ENCODE data around the gene CCL17.
"Not testable (repeated sequence)": the region's sequence is repeated elsewhere in the genome, so short reads cannot be mapped to it uniquely, and the experiment has no call there.

CCL17 gene

GRCh38 chr16:57403965-57404817 lies at the start of gene CCL17:
CCL17 (plus strand) TSS chr16:57404767; CDS start chr16:57413933, 9,166 bp downstream.
- no peak for DNase-seq (ENCODE audit: low read depth)

GRCh38 chr16:57355898-57356414 lies 48.6 kb upstream of the CCL17 start:
- DNase-seq (ENCODE audit: low read depth), result no peak

- no peak for DNase-seq (ENCODE audit: low read depth)
Measured at GRCh38 chr16:57356547-57356946, 48.0 kb upstream of the CCL17 start.

- DNase-seq (ENCODE audit: low read depth), result no peak
Measured at GRCh38 chr16:57357330-57358085, 47.1 kb upstream of the CCL17 start.

- DNase-seq (ENCODE audit: low read depth), result no peak
Measured at GRCh38 chr16:57358086-57358420, 46.5 kb upstream of the CCL17 start.

- no peak for DNase-seq (ENCODE audit: low read depth)
Measured at GRCh38 chr16:57358527-57359095, 46.0 kb upstream of the CCL17 start, which contains the start of gene CCL22. CCL22 (plus strand) TSS chr16:57358783; CDS start chr16:57358817, 34 bp downstream.

- DNase-seq (ENCODE audit: low read depth), result no peak
Measured at GRCh38 chr16:57360321-57360935, 44.1 kb upstream of the CCL17 start.

GRCh38 chr16:57361404-57361803 lies 43.2 kb upstream of the CCL17 start:
- DNase-seq (ENCODE audit: low read depth), result no peak

GRCh38 chr16:57364143-57364542 lies 40.4 kb upstream of the CCL17 start:
- DNase-seq (ENCODE audit: low read depth), result no peak

- DNase-seq (ENCODE audit: low read depth), result no peak
Measured at GRCh38 chr16:57366544-57367040, 38.0 kb upstream of the CCL17 start.

- no peak for DNase-seq (ENCODE audit: low read depth)
Measured at GRCh38 chr16:57367116-57367752, 37.3 kb upstream of the CCL17 start.

GRCh38 chr16:57371494-57372371 lies 32.8 kb upstream of the CCL17 start:
- DNase-seq (ENCODE audit: low read depth), result no peak

GRCh38 chr16:57372372-57373116 lies 32.0 kb upstream of the CCL17 start, which contains the start of gene CX3CL1:
CX3CL1 (plus strand) TSS chr16:57372490; CDS start chr16:57372569, 79 bp downstream.
- no peak for DNase-seq (ENCODE audit: low read depth)

- DNase-seq (ENCODE audit: low read depth), result no peak
Measured at GRCh38 chr16:57373117-57373947, 31.2 kb upstream of the CCL17 start.

- no peak for DNase-seq (ENCODE audit: low read depth)
Measured at GRCh38 chr16:57374067-57374534, 30.5 kb upstream of the CCL17 start.

GRCh38 chr16:57374925-57375465 lies 29.6 kb upstream of the CCL17 start:
- DNase-seq (ENCODE audit: low read depth), result not testable (repeated sequence)

- no peak for DNase-seq (ENCODE audit: low read depth)
Measured at GRCh38 chr16:57376313-57376818, 28.2 kb upstream of the CCL17 start.

Data from stimulated activated CD8-positive, alpha-beta memory T cell treated with anti-CD3 and anti-CD28 coated beads, Interleukin-15, amount 100 ng/mL, for 24 hours (primary cell).